HEK293 (cell line): Measurements from ENCODE around the gene RER1.

Experiments used
- CTCF ChIA-PET: fragments of 350-600 bp; formaldehyde crosslinking; extraction: SDS; loops from one replicate; lab custom pipeline; 2021; ENCODE audit warnings: antibody characterized with exemption; lab: Yijun Ruan, JAX
- POLR2A ChIA-PET: fragments of 300-600 bp; formaldehyde crosslinking; extraction: SDS; loops from one replicate; lab custom pipeline; 2020; ENCODE audit warnings: antibody characterized with exemption, inconsistent platforms; lab: Yijun Ruan, JAX
- H3K27ac ChIP-seq: fragments of 200-500 bp; sonication (Bioruptor generic); 2 replicates; pipeline ENCODE4 v1.5.1; 2014; ENCODE audit warnings: low read depth, low read length, control low read depth, inconsistent platforms; ENCODE audit errors: extremely low read depth
- H3K36me3 ChIP-seq, 2 experiments: fragments of 200-500 bp in 1 of 2; sonication (Bioruptor generic) in 1 of 2; 1 replicate in 1 of 2; 2 replicates in 1 of 2; pipeline ENCODE4 v1.5.1; 2014 to 2017; ENCODE audit warnings: inconsistent platforms in 2 of 2, low read length in 2 of 2; ENCODE audit not compliant: control insufficient read depth in 2 of 2, insufficient read depth in 1 of 2
- H3K4me1 ChIP-seq: fragments of 200-500 bp; sonication (Bioruptor generic); 2 replicates; pipeline ENCODE4 v1.5.1; 2014; ENCODE audit warnings: mild to moderate bottlenecking, low read length, inconsistent platforms; ENCODE audit not compliant: control insufficient read depth, insufficient read depth
- H3K4me3 ChIP-seq: 2 replicates; pipeline ENCODE4 v1.5.1; 2011; ENCODE audit warnings: low read depth, mild to moderate bottlenecking, control low read depth, low read length, moderate library complexity
- H3K9me3 ChIP-seq: fragments of 200-500 bp; sonication (Bioruptor generic); 2 replicates; pipeline ENCODE4 v1.5.1; 2014; ENCODE audit warnings: low read depth, low read length, inconsistent platforms; ENCODE audit not compliant: control insufficient read depth, insufficient read depth
- GLIS2 ChIP-seq: fragments of 450-650 bp; formaldehyde crosslinking; IDR thresholded peaks from 2 replicates; pipeline ENCODE4 v1.5.1; 2016; ENCODE audit warnings: missing biosample characterization, missing genetic modification characterization
- MYNN ChIP-seq: fragments of 450-650 bp; formaldehyde crosslinking; IDR thresholded peaks from 2 replicates; pipeline ENCODE4 v1.5.1; 2016; ENCODE audit warnings: missing biosample characterization, missing genetic modification characterization, borderline replicate concordance
- SETDB1 ChIP-seq: IDR thresholded peaks from one replicate; pipeline ENCODE4 v1.6.1; 2017; ENCODE audit warnings: mild to moderate bottlenecking, low read length, moderate library complexity, mixed read lengths; ENCODE audit not compliant: insufficient read length
- YY1 ChIP-seq: fragments of 450-650 bp; formaldehyde crosslinking; IDR thresholded peaks from 2 replicates; pipeline ENCODE4 v1.5.1; 2018; ENCODE audit warnings: missing biosample characterization, missing genetic modification characterization
- ZFP69B ChIP-seq: fragments of 450-650 bp; formaldehyde crosslinking; IDR thresholded peaks from 2 replicates; pipeline ENCODE4 v1.5.1; 2016; ENCODE audit warnings: missing biosample characterization, missing genetic modification characterization
- ZNF121 ChIP-seq: fragments of 450-650 bp; formaldehyde crosslinking; IDR thresholded peaks from 2 replicates; pipeline ENCODE4 v1.5.1; 2016; ENCODE audit warnings: missing biosample characterization, missing genetic modification characterization
- ZNF133 ChIP-seq: fragments of 450-650 bp; formaldehyde crosslinking; IDR thresholded peaks from 2 replicates; pipeline ENCODE4 v1.5.1; 2016; ENCODE audit warnings: missing biosample characterization, missing genetic modification characterization
- ZNF138 ChIP-seq: fragments of 450-650 bp; formaldehyde crosslinking; IDR thresholded peaks from 2 replicates; pipeline ENCODE4 v1.5.1; 2016; ENCODE audit warnings: missing biosample characterization, missing genetic modification characterization, borderline replicate concordance
- ZNF335 ChIP-seq: fragments of 450-650 bp; formaldehyde crosslinking; conservative IDR thresholded peaks from 2 replicates; pipeline ENCODE4 v1.5.1; 2016; ENCODE audit warnings: missing biosample characterization, missing genetic modification characterization
- ZNF354C ChIP-seq: fragments of 450-650 bp; formaldehyde crosslinking; IDR thresholded peaks from 2 replicates; pipeline ENCODE4 v1.5.1; 2016; ENCODE audit warnings: missing biosample characterization, missing genetic modification characterization, low read depth, borderline replicate concordance
- ZNF366 ChIP-seq: fragments of 450-650 bp; formaldehyde crosslinking; conservative IDR thresholded peaks from 2 replicates; pipeline ENCODE4 v1.5.1; 2016; ENCODE audit warnings: missing biosample characterization, missing genetic modification characterization
- ZNF626 ChIP-seq: fragments of 450-650 bp; sonication (Bioruptor Pico); formaldehyde crosslinking; IDR thresholded peaks from 2 replicates; pipeline ENCODE4 v1.5.1; 2018; ENCODE audit warnings: missing biosample characterization, missing genetic modification characterization, inconsistent platforms
- ZNF658 ChIP-seq: fragments of 450-650 bp; formaldehyde crosslinking; IDR thresholded peaks from 2 replicates; pipeline ENCODE4; 2016; ENCODE audit warnings: missing biosample characterization, missing genetic modification characterization
- ZNF776 ChIP-seq: fragments of 450-650 bp; formaldehyde crosslinking; IDR thresholded peaks from 2 replicates; pipeline ENCODE4 v1.5.0; 2017; ENCODE audit warnings: missing biosample characterization, missing genetic modification characterization, borderline replicate concordance
- ZNF785 ChIP-seq: fragments of 450-650 bp; formaldehyde crosslinking; IDR thresholded peaks from 2 replicates; pipeline ENCODE4 v1.5.1; 2016; ENCODE audit warnings: missing biosample characterization, missing genetic modification characterization
- TF ChIP-seq, protein P1 (sequence below): fragments of 450-650 bp; formaldehyde crosslinking; IDR thresholded peaks from 2 replicates; pipeline ENCODE4 v1.5.1; 2016; ENCODE audit warnings: missing biosample characterization, missing genetic modification characterization
- TF ChIP-seq, protein P2 (sequence below): fragments of 450-650 bp; formaldehyde crosslinking; IDR thresholded peaks from 2 replicates; pipeline ENCODE4 v1.5.1; 2016; ENCODE audit warnings: missing biosample characterization, missing genetic modification characterization
- TF ChIP-seq, protein P3 (sequence below): fragments of 450-650 bp; formaldehyde crosslinking; IDR thresholded peaks from 2 replicates; pipeline ENCODE4 v1.5.1; 2016; ENCODE audit warnings: missing biosample characterization, missing genetic modification characterization
- TF ChIP-seq, protein P4 (sequence below): fragments of 450-650 bp; formaldehyde crosslinking; IDR thresholded peaks from 2 replicates; pipeline ENCODE4 v1.5.1; 2016; ENCODE audit warnings: missing biosample characterization, missing genetic modification characterization

The RER1 gene

DNA sequence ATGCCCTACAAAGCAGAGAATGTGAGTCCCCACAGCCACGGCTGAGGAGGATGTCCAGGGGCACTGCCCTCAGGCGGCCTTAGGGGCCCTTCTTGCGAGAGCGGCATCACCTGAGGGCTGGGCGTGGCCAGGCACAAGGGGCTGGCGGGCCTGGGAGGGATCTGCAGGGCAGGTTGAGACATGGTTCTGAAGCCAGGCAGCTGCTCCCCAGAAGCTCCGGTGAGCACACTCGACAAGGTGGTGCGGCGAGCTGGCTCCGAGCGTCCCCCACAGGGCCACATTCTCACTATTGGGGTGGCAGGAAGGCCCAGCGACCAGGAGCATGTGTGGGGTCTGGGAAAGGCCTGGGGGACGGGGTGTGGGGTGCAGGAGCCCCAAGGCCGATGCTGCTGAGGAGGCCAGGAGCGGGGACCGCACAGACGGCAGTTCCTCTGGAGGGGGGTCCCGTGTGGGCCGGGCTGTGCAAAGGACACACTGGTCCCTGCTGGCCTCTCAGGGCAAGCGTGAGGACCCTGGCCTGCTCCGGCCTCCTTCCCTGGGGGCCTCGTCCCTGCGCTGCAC, 47.4 kb upstream of the RER1 start (continued):
- TF ChIP-seq, protein P1, sequence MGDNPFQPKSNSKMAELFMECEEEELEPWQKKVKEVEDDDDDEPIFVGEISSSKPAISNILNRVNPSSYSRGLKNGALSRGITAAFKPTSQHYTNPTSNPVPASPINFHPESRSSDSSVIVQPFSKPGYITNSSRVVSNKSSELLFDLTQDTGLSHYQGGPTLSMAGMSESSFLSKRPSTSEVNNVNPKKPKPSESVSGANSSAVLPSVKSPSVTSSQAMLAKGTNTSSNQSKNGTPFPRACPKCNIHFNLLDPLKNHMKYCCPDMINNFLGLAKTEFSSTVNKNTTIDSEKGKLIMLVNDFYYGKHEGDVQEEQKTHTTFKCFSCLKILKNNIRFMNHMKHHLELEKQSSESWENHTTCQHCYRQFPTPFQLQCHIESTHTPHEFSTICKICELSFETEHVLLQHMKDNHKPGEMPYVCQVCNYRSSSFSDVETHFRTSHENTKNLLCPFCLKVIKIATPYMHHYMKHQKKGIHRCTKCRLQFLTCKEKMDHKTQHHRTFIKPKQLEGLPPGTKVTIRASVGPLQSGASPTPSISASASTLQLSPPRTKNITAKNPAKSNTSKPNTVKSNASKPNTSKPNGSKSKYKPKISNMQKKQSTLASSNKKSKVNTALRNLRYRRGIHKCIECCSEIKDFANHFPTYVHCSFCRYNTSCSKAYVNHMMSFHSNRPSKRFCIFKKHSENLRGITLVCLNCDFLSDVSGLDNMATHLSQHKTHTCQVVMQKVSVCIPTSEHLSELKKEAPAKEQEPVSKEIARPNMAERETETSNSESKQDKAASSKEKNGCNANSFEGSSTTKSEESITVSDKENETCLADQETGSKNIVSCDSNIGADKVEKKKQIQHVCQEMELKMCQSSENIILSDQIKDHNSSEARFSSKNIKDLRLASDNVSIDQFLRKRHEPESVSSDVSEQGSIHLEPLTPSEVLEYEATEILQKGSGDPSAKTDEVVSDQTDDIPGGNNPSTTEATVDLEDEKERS, result no peak

DNA sequence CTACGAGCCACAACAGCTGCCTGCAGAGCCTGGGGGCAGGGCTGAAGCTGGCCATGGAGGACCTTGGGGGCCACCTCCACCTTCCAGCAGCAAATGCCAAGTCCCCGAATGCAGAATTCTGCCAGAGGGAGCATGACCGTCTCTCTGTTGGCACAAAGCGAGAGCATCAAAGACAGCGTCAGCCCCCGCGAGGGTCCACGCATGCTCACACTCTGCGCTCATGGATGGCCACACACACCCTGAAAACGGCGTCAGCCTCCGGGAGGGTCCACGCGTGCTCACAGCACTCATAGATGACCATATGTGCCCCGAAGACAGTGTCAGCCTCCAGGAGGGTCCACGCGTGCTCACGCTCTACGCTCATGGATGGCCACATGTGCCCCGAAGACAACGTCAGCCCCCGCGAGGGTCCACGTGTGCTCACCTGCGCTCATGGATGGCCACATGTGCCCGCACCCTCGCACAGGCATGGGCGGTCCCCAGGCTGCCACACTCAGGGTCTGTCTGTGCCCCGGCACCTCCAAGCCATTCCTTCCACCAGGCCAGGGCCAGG, 46.8 kb upstream of the RER1 start:
- Histone ChIP-seq H3K36me3 (no peaks in the 10 kb centered on the region), H3K4me1 (no peaks in the 10 kb centered on the region), H3K27ac (no peak overlapping the region)
- POLR2A ChIA-PET, result no interaction called here
- CTCF ChIA-PET, result no interaction called here
- TF ChIP-seq MYNN (tag by site-specific recombination), result no peak
- no peak for TF ChIP-seq ZFP69B (tag by site-specific recombination)
- TF ChIP-seq, protein P2, sequence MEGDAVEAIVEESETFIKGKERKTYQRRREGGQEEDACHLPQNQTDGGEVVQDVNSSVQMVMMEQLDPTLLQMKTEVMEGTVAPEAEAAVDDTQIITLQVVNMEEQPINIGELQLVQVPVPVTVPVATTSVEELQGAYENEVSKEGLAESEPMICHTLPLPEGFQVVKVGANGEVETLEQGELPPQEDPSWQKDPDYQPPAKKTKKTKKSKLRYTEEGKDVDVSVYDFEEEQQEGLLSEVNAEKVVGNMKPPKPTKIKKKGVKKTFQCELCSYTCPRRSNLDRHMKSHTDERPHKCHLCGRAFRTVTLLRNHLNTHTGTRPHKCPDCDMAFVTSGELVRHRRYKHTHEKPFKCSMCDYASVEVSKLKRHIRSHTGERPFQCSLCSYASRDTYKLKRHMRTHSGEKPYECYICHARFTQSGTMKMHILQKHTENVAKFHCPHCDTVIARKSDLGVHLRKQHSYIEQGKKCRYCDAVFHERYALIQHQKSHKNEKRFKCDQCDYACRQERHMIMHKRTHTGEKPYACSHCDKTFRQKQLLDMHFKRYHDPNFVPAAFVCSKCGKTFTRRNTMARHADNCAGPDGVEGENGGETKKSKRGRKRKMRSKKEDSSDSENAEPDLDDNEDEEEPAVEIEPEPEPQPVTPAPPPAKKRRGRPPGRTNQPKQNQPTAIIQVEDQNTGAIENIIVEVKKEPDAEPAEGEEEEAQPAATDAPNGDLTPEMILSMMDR (tag by site-specific recombination), result no peak
- no peak for TF ChIP-seq ZNF658 (tag by site-specific recombination)
- TF ChIP-seq ZNF133 (tag by site-specific recombination), result no peak
- TF ChIP-seq, all 188 proteins: peak for 0
- H3K9me3 ChIP-seq, result no peaks in the 10 kb centered on the region
- H3K4me3 ChIP-seq, result no peak overlapping the region

DNA sequence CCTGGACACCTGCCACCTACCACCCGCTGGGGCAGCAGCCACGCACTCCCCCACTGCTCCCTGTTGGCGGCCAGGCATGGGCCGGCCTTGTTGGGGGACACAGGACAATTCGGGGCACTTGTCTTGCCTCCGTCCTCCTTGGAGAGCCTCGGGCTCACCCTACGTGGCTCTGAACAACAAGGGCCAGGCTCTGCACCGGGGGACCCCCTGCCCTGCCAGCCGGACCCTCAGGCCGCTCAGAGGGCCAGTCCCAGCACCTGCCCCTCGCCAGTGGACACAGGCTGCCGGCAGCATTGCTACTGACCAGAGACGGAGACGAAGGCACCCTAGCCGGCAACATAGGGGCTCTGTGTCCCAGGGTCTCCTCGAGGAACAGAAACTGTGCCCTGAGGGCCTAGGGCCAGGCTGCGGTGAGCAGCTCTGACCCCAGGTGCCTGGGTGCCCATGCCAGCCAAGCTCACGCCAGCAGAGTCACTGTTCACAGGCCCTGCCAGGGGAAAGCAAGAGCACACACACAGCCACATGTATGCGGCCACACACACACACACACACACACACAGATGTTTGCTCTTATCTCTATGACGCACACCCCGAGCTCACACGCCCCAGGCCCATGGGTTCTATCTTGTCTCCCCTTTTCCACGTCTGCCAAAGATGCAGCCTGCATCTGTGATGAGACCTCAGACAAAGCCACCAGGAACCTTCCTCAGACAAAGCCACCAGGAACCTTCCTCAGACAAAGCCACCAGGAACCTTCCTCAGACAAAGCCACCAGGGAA, 46.2 kb upstream of the RER1 start:
- H3K4me3 ChIP-seq, result no peak overlapping the region
- H3K4me1 ChIP-seq, result no peaks in the 10 kb centered on the region
- no peaks in the 10 kb centered on the region for H3K9me3 ChIP-seq
- no peaks in the 10 kb centered on the region for H3K36me3 ChIP-seq
- POLR2A ChIA-PET, result no interaction called here
- peak; percentile 12; the same call in 1 of the 2 replicates for TF ChIP-seq GLIS2
- TF ChIP-seq ZNF121 (tag by site-specific recombination), result no peak
- TF ChIP-seq, all 188 proteins: peak for 1
- CTCF ChIA-PET, result interaction anchor here (0.6 kb wide), 1 partner anchor 85 kb away, joined by 3 read pairs; no protein-coding TSS in a partner anchor
- H3K27ac ChIP-seq, result no peak overlapping the region

DNA sequence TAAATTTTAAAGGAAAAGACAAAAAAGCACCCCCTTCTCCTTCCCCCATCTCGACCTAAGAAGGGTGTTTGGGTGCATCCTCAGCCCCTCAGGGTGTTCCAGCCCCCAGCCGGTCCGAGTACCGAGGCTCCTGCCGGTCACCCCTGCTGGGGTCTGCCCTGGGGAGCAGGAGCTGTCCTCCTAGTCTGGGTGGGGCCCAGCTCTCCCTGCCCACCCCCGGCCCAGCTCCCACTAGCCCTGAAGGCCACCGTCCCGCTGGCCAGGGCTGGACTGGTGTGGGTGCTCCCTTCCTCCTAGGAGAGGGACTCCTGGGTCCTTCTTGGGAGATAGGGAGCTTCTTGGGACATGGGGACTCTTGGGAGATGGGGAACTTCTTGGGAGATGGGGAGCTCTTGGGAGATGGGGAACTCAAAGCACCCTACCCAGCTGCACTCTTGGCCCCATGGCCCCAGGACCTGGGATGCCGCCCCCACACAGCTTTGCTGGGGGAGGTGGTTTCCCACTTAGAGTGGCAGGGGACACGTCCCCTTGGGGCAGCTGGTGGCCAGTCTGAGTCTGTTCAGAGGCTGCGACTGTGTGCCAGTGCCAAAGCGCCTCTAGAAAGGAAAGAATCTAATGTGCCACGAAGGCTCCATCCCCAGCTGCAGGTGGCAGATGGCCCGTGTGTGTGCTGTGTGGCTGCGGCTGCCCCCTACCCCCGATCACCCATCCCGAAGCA, 44.8 kb upstream of the RER1 start:
- H3K36me3 ChIP-seq, result no peaks in the 10 kb centered on the region
- H3K9me3 ChIP-seq, result no peaks in the 10 kb centered on the region
- no peak overlapping the region for H3K4me3 ChIP-seq
- H3K4me1 ChIP-seq, result no peaks in the 10 kb centered on the region
- H3K27ac ChIP-seq, result no peak overlapping the region
- ChIA-PET POLR2A (no interaction called here), CTCF (interaction anchor here (0.6 kb wide), 1 partner anchor 153 kb away, joined by 5 read pairs; no protein-coding TSS in a partner anchor)
- no peak for TF ChIP-seq ZNF626 (tag by site-specific recombination)
- TF ChIP-seq YY1 (tag by site-specific recombination), result no peak
- no peak for TF ChIP-seq ZNF138 (tag by site-specific recombination)
- TF ChIP-seq, protein P3, sequence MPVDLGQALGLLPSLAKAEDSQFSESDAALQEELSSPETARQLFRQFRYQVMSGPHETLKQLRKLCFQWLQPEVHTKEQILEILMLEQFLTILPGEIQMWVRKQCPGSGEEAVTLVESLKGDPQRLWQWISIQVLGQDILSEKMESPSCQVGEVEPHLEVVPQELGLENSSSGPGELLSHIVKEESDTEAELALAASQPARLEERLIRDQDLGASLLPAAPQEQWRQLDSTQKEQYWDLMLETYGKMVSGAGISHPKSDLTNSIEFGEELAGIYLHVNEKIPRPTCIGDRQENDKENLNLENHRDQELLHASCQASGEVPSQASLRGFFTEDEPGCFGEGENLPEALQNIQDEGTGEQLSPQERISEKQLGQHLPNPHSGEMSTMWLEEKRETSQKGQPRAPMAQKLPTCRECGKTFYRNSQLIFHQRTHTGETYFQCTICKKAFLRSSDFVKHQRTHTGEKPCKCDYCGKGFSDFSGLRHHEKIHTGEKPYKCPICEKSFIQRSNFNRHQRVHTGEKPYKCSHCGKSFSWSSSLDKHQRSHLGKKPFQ (tag by site-specific recombination), result no peak
- TF ChIP-seq, protein P4, sequence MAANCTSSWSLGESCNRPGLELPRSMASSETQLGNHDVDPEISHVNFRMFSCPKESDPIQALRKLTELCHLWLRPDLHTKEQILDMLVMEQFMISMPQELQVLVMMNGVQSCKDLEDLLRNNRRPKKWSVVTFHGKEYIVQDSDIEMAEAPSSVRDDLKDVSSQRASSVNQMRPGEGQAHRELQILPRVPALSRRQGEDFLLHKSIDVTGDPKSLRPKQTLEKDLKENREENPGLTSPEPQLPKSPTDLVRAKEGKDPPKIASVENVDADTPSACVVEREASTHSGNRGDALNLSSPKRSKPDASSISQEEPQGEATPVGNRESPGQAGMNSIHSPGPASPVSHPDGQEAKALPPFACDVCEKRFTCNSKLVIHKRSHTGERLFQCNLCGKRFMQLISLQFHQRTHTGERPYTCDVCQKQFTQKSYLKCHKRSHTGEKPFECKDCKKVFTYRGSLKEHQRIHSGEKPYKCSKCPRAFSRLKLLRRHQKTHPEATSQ (tag by site-specific recombination), result no peak
- no peak for TF ChIP-seq ZNF776
- TF ChIP-seq ZNF335 (tag by site-specific recombination), result no peak
- no peak for TF ChIP-seq ZNF366 (tag by site-specific recombination)
- TF ChIP-seq SETDB1, result no peak
- no peak for TF ChIP-seq ZNF354C (tag by site-specific recombination)
- TF ChIP-seq ZNF785, result no peak
